Smooth muscle cell of the brain vasculature (primary cell): ENCODE data around the gene TMEM45B.
A peak's percentile ranks its signal among the peaks of the same experiment; 100 is the strongest.
"Not testable (repeated sequence)": the region's sequence is repeated elsewhere in the genome, so short reads cannot be mapped to it uniquely, and the experiment has no call there.

ENCODE experiments used
- DNase-seq: peaks from one replicate; pipeline ENCODE4 v3.0.0-alpha.2; 2012; ENCODE audit warnings: low read depth, low spot score

The TMEM45B gene

GRCh38 chr11:129852125-129852740 is 36.6 kb downstream of the TMEM45B start:
- DNase-seq, result no peak

GRCh38 chr11:129853518-129854231 is 38.0 kb downstream of the TMEM45B start:
- no peak for DNase-seq

GRCh38 chr11:129854232-129854805 is 38.7 kb downstream of the TMEM45B start:
- no peak for DNase-seq

GRCh38 chr11:129855086-129855485 is 39.4 kb downstream of the TMEM45B start:
- DNase-seq, result no peak

GRCh38 chr11:129856036-129856435 is 40.4 kb downstream of the TMEM45B start:
- no peak for DNase-seq

GRCh38 chr11:129861702-129862522 is 46.3 kb downstream of the TMEM45B start:
- peak; percentile 35 for DNase-seq

GRCh38 chr11:129864811-129865210 is 49.2 kb downstream of the TMEM45B start:
- DNase-seq, result no peak

- no peak for DNase-seq
Measured at GRCh38 chr11:129865701-129866100, 50.1 kb downstream of the TMEM45B start.

- DNase-seq, result no peak
Measured at GRCh38 chr11:129866311-129866710, 50.7 kb downstream of the TMEM45B start.

GRCh38 chr11:129868626-129869025 is 53.0 kb downstream of the TMEM45B start:
- DNase-seq, result not testable (repeated sequence)

- no peak for DNase-seq
Measured at GRCh38 chr11:129871914-129872313, 56.3 kb downstream of the TMEM45B start.

- DNase-seq, result no peak
Measured at GRCh38 chr11:129880311-129880710, 64.7 kb downstream of the TMEM45B start.

GRCh38 chr11:129881570-129882170 is 66.0 kb downstream of the TMEM45B start:
- DNase-seq, result no peak

GRCh38 chr11:129884581-129884980 is 68.9 kb downstream of the TMEM45B start:
- DNase-seq, result no peak

GRCh38 chr11:129885381-129885780 is 69.7 kb downstream of the TMEM45B start:
- DNase-seq, result no peak

- no peak for DNase-seq
Measured at GRCh38 chr11:129888451-129888850, 72.8 kb downstream of the TMEM45B start.

GRCh38 chr11:129894278-129895125 is 78.9 kb downstream of the TMEM45B start:
- no peak for DNase-seq

- peak; percentile 32 for DNase-seq
Measured at GRCh38 chr11:129895126-129896041, 79.7 kb downstream of the TMEM45B start, which contains the start of gene NFRKB. Gene NFRKB, minus strand, starts transcription at chr11:129895578. Its CDS starts 2,729 bp downstream, at chr11:129892849.

GRCh38 chr11:129896062-129896461 is 80.4 kb downstream of the TMEM45B start:
- DNase-seq, result no peak

GRCh38 chr11:129905402-129905801 is 89.8 kb downstream of the TMEM45B start:
- no peak for DNase-seq
